Thoracic aorta (tissue), 2 donors: ENCODE results near the gene COQ8B. TPM values are rescaled to one million over a fixed set of nuclear protein-coding genes. Genes with fewer than 3 reads are reported as not detected.

Experiments used
- ATAC-seq: fragments of 150-250 bp; one replicate; pipeline ENCODE4 v1.8.0; 2017; ENCODE audit warnings: low read depth; ENCODE audit not compliant: insufficient number of reproducible peaks, low FRiP score
- DNase-seq: peaks from one replicate; pipeline ENCODE4 v3.0.0-alpha.2; 2020; ENCODE audit warnings: low spot score
- H3K27ac ChIP-seq, 2 donors: fragments of 200-600 bp; sonication (generic); 1 replicate in 1 of 2; 2 replicates in 1 of 2; pipeline ENCODE4 v1.5.1; 2016; ENCODE audit warnings: mild to moderate bottlenecking in 2 of 2, moderate library complexity in 2 of 2
- H3K27me3 ChIP-seq: fragments of 200-600 bp; sonication (generic); replicated peaks from 2 replicates; pipeline ENCODE4 v1.6.0; 2016; ENCODE audit warnings: mild to moderate bottlenecking; ENCODE audit not compliant: insufficient read depth
- H3K36me3 ChIP-seq: fragments of 200-600 bp; sonication (generic); one replicate; pipeline ENCODE4 v1.5.1; 2016
- H3K4me1 ChIP-seq, 2 donors: fragments of 200-600 bp; sonication (generic); 1 replicate in 1 of 2; 2 replicates in 1 of 2; pipeline versions ENCODE4 v1.5.1 to v1.6.0; 2016; ENCODE audit warnings: low read depth in 2 of 2, mild to moderate bottlenecking in 1 of 2; ENCODE audit not compliant: control insufficient read depth in 1 of 2
- H3K4me3 ChIP-seq: fragments of 200-600 bp; sonication (generic); 2 replicates; pipeline ENCODE4 v1.5.1; 2016; ENCODE audit warnings: mild to moderate bottlenecking
- H3K9me3 ChIP-seq: fragments of 200-600 bp; sonication (generic); 2 replicates; pipeline ENCODE4 v1.5.1; 2016
- CTCF ChIP-seq: fragments of 200-600 bp; sonication (generic); IDR thresholded peaks from one replicate; pipeline ENCODE4 v1.5.1; 2019; ENCODE audit warnings: antibody characterized with exemption
- total RNA-seq, 2 donors: library from RNA; depleted of rRNA; stranded (reverse); fragments of >200 nt; gene quantifications; one replicate each; pipeline versions ENCODE4 v1.1.0 to v1.2.3, GENCODE V29; 2016

The COQ8B gene
- total RNA-seq, 2 donors from 2014 or later = 53.6 to 127 TPM

GRCh38 chr19:40672573-40673299, 44.0 kb downstream of the COQ8B start:
- no peak for DNase-seq
- Histone ChIP-seq H3K27ac (no peak overlapping the region), H3K9me3 (no peaks in the 10 kb centered on the region), H3K36me3 (peaks cover 90% of the 10 kb centered on the region), H3K4me3 (no peak overlapping the region), H3K27me3 (no peaks in the 10 kb centered on the region), H3K4me1 (no peaks in the 10 kb centered on the region)
- no peak for ATAC-seq
- no peak for TF ChIP-seq CTCF

- H3K4me3 ChIP-seq = no peak overlapping the region
- H3K27ac ChIP-seq = no peak overlapping the region
- no peaks in the 10 kb centered on the region for H3K9me3 ChIP-seq
- H3K4me1 ChIP-seq = no peaks in the 10 kb centered on the region
- no peaks in the 10 kb centered on the region for H3K27me3 ChIP-seq
- no peak for ATAC-seq
- no peak for TF ChIP-seq CTCF
- DNase-seq = no peak
- H3K36me3 ChIP-seq = peaks cover 88% of the 10 kb centered on the region
Measured at GRCh38 chr19:40672038-40672437, 44.6 kb downstream of the COQ8B start.

DNA sequence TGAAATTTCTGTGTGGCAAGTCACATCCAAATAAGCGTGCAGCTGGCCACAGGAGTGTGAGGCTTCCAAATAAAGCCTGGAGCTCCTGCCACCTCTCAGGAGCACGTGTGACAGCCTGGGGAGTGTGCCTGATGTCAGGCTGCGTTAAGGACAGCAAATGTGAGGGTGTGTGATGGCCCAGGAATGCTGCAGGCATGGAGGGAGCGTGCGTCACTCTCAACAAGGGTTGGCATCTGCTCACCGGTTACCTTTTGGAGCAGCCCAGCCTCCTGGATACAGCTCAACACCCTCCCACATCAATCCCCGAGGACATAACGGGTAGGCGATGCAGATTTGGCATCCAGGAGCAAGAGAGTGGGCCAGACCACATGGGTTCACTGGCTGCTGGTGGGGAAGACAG, 45.3 kb downstream of the COQ8B start:
- H3K36me3 ChIP-seq = peaks cover 85% of the 10 kb centered on the region
- no peak overlapping the region for H3K27ac ChIP-seq
- H3K4me1 ChIP-seq = no peaks in the 10 kb centered on the region
- no peaks in the 10 kb centered on the region for H3K27me3 ChIP-seq
- H3K4me3 ChIP-seq = no peak overlapping the region
- ATAC-seq (no peak), DNase-seq (no peak)
- H3K9me3 ChIP-seq = no peaks in the 10 kb centered on the region
- no peak for TF ChIP-seq CTCF

- Histone ChIP-seq H3K27me3 (no peaks in the 10 kb centered on the region), H3K27ac (no peak overlapping the region), H3K4me1 (peaks cover 0 to 3% of the 10 kb centered on the region in 2 donors), H3K36me3 (peaks cover 70% of the 10 kb centered on the region), H3K9me3 (no peaks in the 10 kb centered on the region), H3K4me3 (no peak overlapping the region)
- ATAC-seq = no peak
- DNase-seq = no peak
- TF ChIP-seq CTCF = no peak
Measured at GRCh38 chr19:40668991-40669614, 47.6 kb downstream of the COQ8B start.

DNA sequence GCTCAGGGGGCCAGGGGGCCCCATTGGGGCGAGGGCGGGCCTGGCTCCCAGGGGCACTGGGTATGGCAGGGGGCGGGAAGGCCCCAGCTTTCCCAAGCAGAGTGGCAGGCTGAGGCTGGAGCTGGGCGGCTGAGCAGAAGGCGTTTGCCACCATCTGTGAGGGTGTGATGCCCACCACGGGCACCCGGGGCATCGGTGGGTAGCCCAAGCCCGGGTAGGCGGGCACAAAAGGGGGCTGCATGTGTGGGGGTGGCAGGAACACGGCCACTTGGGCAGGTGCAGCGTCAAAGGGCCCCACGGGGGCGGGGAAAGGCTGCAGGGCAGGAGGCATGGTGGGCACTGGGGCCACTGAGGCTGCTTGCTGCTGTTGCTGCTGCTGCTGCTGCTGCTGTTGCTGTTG, 49.1 kb downstream of the COQ8B start:
- peaks cover 55% of the 10 kb centered on the region for H3K36me3 ChIP-seq
- H3K27ac ChIP-seq = no peak overlapping the region
- no peaks in the 10 kb centered on the region for H3K9me3 ChIP-seq

More for the DNA sequence above, 49.1 kb downstream of the COQ8B start:
- Histone ChIP-seq H3K4me3 (no peak overlapping the region), H3K27me3 (no peaks in the 10 kb centered on the region), H3K4me1 (peaks cover 0 to 12% of the 10 kb centered on the region in 2 donors)
- no peak for TF ChIP-seq CTCF
- DNase-seq (no peak), ATAC-seq (no peak)
